GM21381 (cell line): ENCODE results near the gene RUFY3.
"Not testable (repeated sequence)": the region's sequence is repeated elsewhere in the genome, so short reads cannot be mapped to it uniquely, and the experiment has no call there.

Source experiments
- ATAC-seq: cut with Tn5 transposase; IDR thresholded peaks from one replicate; pipeline ENCODE4 v1.9.1; 2021; ENCODE audit warnings: mild to moderate bottlenecking, moderate library complexity; ENCODE audit not compliant: unreplicated experiment

The RUFY3 gene

DNA sequence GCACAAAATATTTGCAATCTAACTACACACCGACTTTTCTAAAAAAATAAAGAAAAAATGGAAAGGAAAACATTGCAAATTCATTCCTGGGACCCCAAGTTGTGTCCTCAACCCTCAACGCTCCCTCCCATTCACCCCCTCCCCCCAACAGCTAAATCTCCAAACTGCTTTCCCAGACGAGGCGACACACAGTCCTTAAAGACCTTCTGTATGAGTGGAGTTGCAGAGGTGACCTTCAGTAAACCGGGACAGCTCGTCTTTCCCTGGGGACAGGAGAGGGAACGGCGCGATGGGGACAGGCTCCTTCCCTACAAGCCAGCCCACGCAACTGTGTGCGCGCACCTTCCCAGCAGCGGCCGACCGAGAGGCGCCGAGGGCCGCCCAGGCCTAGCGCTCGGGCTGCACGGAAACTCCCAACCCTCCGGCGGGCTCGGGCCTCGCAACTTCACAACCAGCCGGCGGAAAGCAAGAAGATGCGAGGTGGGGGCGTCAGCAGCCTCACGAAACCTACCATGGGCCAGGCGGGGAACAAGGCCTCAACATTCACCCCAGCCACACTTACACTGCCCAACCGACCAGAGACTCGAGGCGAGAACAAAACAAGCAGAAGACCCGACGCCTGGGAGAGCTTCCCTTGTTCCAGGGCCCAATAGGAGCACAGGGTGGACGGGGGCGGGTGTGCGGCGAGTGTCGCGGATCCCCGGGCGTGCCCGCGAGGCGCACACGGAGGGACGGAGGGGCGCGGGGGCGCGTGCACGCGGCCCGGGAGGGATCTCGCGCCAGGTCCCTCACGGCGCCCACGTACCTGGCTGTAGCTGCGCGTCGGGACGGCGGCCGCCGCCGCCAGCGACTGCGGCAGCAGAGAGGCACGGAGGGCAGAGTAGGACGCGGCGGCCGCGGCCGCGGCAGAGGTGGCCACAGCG, 117.2 kb downstream of the RUFY3 start:
- peak; percentile 56 for ATAC-seq

DNA sequence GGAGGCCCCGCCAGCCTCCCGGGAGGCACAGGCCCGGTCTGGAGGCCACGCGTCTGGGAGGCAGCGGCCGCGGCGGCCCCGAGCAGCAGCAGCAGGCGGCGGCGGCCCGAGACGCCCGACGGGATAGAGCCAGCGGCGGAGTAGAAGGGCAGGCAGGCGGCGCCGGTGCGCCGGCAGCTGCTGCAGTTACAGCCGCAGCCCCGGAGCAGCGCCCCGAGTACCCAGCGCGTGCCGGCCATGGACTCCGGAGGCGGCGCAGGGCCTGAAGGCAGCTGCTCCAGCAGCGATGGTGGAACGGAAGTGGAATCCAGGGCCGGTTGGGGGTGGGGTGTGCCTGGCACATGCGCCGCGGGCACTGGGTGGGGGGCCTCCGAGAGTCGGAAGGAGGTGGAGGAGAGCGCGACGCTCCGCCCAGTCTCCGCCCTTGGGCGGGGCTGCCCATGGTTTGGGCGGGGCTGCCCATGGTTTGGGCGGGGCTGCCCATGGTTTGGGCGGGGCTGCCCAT, 117.9 kb downstream of the RUFY3 start, which contains the start of gene GRSF1:
Gene GRSF1 (minus strand): TSS at position 302 of the 505 bp plus-strand sequence. CDS start 63 bp downstream, at position 239.
- peak; percentile 64 for ATAC-seq

GRCh38 chr4:70840137-70840536, 118.4 kb downstream of the RUFY3 start:
- ATAC-seq, result not testable (repeated sequence)

DNA sequence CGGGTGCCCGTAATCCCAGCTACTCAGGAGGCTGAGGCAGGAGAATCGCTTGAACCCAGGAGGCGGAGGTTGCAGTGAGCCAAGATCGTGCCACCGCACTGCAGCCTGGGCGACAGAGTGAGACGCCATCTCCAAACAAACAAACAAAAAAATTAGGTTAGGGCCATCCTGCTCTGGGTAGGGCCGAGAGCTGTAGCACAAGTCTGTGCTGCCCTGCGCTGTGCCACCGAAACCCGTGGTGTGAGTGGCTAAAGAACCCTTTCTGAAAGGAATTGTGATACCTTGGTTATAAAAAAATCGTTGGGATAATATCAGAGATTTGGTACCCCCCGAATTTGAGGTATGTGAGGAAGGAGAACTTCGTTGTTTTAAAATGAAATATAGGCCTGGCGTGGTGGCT, 118.9 kb downstream of the RUFY3 start:
- not testable (repeated sequence) for ATAC-seq

DNA sequence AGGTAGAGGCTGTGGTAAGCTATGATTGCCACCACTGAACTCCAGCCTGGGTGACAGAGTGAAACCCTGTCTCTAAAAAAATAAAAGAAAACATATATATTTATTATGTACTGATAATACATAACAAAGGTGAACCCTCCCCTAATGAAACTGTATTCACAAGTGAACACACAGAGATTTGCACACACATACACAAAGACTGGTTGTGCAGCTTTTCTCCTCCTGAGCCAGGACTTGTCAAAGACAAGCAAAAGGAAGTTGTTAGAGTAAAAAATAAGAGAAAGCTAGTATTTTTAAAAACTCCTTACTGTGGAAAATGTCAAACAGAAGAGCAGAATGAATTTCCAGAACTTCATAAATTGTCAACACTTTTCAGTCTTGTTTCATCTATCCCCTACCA, 119.4 kb downstream of the RUFY3 start:
- no peak for ATAC-seq

DNA sequence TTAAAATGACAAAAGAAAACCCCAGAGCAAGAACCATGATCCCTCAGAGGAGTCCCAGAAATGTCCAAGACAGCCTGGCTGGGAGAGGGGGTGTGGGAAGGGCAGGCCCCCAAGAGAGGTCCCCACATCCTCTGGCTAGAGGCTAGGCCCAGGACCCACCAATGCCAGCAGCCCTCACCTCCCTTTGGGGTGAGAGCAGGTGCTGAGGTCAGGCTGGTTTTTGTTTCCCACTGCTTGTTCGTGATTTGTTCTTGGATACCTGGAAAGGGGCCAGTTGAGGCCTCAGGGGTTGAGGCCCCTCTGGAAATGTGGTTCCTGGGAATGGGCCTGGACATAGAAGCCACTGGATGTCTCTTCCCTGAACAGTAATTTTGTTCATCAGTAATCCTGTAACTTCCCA, 120.2 kb downstream of the RUFY3 start:
- no peak for ATAC-seq

DNA sequence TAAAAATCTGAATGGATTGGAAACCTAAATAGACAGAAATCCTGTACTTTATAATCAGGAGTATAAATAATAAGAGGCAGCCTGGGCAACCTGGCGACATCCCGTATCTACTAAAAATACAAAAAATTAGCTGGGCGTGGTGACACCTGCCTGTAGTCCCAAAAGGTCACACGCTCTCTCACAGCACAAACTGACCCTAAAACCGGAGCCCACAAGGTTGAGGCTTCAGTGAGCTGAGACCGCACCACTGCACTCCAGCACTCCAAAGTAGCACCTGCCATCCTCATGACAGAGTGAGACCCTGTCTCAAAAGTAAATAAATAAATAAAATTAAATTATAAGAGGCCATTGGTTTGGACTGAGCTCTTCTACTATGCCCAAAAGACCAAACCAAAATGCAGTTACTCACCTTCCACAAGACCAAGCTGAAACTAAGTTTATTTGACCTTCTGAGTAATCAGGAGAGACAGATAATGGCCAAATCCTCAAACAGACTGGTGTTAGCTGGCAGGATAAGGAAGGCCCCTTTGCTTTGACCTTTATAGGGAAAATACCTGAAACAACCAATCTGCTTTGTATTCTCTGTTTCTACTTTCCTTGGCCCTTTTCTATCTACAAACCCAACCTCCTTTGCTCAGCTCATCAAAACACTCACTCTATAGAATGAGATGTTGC, 121.1 kb downstream of the RUFY3 start:
- ATAC-seq, result peak; percentile 25

DNA sequence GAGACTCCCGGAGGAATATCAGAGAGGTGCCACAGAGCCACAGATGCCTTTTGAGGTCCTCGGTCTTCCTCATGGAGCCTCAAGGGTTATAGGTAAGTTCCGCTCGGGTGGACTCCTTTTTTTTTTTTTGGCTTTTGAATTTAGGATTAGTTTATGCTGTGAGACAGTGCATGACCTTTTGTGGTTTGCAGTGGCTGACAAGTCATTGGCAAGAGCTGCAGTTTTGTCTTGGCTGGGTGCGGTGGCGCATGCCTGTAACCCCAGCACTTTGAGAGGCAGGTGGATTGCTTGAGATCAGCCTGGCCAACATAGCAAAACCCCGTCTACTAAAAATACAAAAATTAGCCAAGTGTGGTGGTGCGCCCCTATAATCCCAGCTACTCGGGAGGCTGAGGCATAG, 122.4 kb downstream of the RUFY3 start:
- peak; percentile 23 for ATAC-seq

DNA sequence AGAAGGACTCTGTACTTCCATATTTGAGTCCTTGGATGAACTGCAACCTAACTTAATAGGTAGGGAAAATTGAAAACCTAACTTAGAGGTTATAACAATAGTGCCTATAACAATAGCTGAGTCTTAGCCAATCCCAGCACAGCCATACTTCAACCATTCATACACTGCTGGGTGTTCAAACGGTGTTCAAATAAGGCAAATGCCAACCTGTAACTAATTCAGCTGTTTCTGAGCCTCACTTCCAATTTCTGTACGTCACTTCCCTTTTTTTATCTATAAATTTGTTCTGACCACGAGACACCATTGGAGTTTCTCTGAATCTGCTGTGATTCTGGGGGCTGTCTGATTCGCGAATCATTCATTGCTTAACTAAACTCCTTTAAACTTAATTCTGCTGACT, 127.5 kb downstream of the RUFY3 start:
- no peak for ATAC-seq

- no peak for ATAC-seq
Measured at GRCh38 chr4:70855464-70855863, 133.7 kb downstream of the RUFY3 start.
